Measurements from ENCODE around the gene DAB1.

DAB1 gene

GRCh38 chr1:57210881-57211280 lies 213.0 kb downstream of the DAB1 start:
- no peak for DNase-seq

DNA sequence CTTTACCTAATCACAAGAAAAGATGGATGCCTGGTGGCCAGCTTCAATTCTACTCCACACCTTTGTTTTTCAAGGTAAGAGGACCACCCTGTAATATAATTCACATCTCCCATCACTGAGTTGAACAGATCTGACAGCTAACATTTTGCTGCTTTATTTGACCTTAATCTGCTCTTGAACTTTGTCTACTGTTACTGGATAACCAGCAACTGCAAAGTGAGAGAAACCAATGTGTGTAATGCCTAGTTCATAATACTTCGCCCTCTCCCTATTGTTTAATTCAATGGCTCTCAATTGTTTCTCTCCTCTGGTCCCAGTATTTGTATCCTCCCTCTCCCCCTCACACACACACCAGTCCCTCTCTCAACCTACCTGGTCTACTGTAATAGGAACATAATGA lies 214.4 kb downstream of the DAB1 start:
- DNase-seq: no peak

- DNase-seq: no peak
Observed at GRCh38 chr1:57208741-57209302, 215.0 kb downstream of the DAB1 start.

- no peak for DNase-seq
Observed at GRCh38 chr1:57206038-57206437, 217.8 kb downstream of the DAB1 start.

DNA sequence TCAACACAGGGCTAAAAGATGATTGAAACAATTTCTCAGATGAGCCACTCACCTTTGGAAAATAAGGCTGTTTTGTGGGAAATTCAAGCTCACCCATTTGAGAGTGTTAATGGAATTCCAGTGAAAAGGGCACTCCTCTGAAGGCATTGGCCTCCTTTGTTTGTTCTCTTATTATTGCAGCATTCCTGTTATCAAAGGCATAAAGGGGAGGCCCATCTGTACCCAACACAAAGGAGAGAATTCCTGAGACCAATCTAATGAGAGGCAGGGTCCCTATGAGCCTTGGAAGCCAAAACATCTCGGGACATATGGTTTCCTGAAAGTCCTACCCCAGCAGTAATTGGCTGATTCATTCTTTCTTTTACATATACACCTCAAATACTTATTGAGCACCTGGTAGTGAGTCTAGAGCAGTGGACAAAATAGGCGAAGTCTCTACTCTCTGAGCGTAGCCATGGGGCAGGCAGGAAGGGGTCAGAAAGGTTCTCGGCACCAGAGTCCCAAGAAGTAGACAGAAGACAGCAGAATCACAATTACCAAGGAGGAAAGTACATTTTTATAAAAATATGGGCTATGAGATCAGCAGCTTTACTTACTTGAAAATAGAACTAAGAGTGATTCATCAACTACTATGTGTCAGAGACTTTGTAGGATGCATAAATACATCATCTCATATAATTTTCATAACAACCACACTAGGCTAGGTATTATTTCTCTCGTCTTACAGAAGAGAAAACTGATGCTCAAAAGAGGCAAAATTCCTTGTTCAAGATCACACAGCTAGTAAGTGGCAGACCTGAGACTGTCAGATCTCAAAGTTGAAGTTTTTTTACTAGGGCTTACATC lies 218.7 kb downstream of the DAB1 start:
- DNase-seq: no peak

DNA sequence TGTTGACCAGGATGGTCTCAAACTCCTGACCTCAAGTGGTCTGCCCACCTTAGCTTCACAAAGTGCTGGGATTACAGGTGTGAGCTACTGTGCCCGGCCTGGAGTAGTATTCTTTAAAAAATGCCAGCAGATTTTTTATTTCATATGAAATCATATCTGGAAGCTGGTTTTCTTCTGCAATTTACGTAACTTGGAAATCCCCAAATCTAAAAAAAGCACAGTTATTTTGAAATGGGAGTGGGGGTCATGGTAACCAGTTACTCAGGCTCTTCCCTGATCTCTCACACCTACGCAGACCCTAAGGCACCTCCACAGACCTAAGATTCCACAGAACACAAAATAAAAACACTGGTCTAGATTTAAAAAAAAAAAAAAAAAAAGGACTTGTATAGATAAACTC lies 219.8 kb downstream of the DAB1 start:
- DNase-seq: no peak

- DNase-seq: no peak
Observed at GRCh38 chr1:57202241-57202640, 221.6 kb downstream of the DAB1 start.

- no peak for DNase-seq
Observed at GRCh38 chr1:57198912-57199311, 224.9 kb downstream of the DAB1 start.

DNA sequence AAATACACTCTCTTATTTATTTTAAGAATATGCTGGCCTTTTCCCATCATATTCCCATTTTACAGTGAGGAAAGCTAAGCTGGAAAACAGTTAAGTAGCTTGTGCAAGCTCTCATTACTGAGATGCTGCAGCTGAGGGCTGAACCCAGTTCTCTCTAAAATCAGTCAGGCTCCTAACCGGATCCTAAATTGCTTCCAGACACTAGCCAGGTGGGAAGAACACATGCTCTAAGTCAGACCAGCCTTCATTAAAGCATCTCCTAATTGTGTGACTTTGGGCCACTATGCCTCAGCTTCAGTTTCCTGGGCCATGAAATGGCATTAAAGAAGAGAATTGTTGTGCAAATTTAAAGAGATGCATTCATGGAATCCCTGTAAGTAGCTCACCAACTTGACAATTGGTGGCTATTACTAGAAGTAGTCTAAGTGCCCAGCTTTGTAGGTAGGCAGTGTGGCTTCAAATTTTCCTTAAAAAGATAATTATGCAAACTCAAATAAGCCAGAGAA lies 228.4 kb downstream of the DAB1 start:
- DNase-seq: no peak

DNA sequence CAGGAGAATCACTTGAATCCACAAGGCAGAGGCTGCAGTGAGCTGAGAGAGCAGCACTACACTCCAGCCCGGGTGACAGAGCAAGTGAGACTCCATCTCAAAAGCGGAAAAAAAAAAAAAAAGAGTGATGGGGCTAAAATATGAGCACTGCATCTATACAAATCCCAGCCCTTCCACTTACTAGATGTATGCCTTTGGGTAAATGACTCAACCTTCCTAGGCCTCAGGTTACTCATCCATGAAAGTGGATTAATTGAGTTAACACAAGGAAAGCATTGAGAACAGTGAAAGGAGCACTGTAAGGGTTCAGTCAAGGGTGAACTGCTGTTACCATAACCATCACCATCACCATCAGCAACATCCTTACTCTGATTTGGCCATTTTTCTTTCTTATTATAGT lies 231.6 kb downstream of the DAB1 start:
- no peak for DNase-seq

DNA sequence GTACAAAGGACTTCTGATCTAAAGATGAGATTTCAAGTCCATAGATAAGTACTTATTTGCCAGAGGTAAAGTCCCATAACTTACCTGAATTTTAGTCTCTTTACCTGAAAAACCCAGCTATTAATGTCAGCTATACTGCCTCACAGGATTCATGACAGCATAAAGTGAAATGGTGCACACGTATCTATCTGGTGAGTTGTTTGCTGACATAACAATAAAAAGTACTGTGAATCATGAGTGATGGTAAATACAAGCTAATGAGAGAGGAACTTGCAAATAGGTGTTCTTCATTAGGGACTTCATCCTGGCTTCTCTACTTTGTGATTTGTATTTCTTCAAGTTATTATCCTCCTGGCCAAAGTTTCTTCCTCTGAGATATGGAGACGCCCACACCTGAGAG lies 233.0 kb downstream of the DAB1 start:
- DNase-seq: no peak

- no peak for DNase-seq
Observed at GRCh38 chr1:57188168-57188567, 235.7 kb downstream of the DAB1 start.

DNA sequence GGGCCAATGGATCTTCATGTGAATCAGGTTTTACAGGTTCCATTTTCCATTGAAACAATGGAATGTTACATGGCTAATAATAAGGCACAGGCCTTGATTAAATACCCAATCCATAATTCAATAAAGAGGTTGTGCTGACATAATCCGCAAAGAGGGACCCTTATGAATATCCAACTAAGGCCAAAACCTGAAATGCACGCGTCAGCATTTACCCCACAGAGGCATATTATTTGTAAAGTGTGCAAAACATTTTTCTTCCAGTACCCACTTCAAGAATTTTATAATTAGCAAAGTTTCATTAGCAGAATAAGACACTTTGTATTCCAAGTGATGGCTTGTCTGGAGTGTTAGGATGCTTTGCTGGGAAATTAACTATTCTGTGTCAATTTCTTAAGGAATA lies 237.4 kb downstream of the DAB1 start:
- DNase-seq: no peak

DNA sequence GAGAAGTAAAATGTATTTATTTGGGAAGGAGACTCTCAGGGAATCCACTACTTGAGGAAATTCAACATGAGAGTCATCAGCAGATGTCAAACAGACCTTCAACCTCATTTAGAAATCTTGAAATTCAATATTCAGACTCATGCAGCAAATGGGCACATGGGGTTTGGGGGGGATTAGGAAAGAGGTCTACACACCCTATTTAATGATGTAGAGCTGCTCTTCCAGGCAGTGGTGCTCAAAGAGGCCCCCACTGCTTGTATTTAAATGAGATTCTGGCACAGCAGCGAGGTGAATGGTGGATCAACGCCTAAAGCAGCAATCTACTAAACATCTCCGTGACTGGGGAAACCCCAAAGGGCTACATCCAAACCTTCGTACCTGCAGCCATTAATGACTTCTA lies 244.9 kb downstream of the DAB1 start:
- no peak for DNase-seq

DNA sequence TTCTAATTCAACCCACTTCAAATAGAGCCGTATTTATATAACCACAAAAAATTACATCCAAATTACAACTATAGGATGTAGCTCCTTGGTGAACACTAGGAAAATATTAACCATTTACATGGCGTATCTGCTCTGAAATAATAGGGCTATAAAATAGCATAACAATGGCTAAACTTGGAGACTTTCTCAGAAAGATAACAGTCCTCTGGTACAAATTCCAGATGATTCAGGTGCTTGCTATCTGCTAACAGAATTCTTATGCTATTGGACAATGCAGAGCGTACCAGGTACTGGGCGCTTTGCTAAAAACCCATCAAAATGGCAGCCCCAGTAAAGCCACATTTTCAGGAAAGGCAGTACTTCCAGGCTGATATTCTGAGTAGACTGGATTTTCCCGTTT lies 248.4 kb downstream of the DAB1 start:
- no peak for DNase-seq

DNA sequence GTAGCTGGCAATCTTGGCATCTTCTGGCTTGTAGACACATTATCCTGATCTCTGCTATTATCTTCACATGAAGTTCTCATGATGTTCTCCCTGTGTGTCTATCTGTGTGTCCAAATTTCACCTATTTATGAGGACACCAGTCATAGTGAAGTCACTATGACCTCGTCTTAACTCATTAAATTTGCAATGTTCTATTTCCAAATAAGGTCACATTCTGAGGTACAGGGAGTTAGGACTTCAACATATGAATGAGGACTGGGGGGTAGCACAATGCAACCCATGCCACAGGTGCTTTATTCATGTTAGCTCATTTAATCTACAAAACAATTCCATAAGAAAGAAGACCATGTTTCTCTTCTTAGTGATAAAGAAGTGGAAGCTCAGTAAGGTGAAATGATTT lies 251.8 kb downstream of the DAB1 start:
- no peak for DNase-seq

DNA sequence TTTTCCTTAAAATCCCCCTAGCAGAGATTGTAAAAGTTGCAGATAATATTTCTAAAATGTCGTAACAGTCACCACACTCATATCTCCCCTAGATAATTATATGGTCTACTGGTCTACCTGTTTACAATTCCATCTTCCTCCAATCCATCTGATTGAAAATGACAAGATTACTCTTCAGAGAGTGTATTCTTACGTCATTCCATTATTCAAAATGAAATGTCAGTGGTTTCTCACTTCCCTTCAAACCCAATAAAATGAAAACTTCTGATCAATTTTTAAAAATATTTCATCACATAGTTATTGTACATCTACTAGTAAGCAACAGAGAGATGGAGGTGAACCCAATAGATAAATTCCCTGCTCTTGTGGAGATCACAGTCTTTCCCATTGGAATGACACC lies 255.9 kb downstream of the DAB1 start:
- DNase-seq: no peak

- DNase-seq: no peak
Observed at GRCh38 chr1:57165546-57165945, 258.3 kb downstream of the DAB1 start.

- no peak for DNase-seq
Observed at GRCh38 chr1:57164584-57164983, 259.3 kb downstream of the DAB1 start.

DNA sequence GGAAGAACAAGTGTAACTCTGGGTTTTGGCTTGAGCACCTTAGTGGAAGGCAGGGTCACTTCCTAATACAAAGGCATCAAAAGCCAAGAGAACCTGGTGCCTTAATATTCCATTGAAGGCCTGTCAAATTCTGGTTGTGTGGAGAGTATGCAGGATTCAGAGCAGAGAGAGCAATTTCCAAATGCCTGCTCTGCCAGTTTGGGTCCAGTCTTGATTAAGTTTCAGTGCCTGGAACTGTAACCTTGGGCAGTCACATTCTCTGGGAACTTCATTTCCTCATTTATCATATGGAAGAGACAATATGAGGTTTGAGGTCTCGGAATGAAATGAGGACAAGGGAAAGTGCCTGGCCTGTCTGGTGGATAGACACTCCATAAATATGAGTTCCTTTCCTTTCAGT lies 260.1 kb downstream of the DAB1 start:
- no peak for DNase-seq

GRCh38 chr1:57163325-57163724 lies 260.5 kb downstream of the DAB1 start:
- DNase-seq: no peak

- no peak for DNase-seq
Observed at GRCh38 chr1:57162607-57163261, 261.1 kb downstream of the DAB1 start.

GRCh38 chr1:57160594-57160993 lies 263.3 kb downstream of the DAB1 start:
- no peak for DNase-seq

GRCh38 chr1:57158604-57158998 lies 265.3 kb downstream of the DAB1 start:
- DNase-seq: no peak
